Glutamatergic neuron (in vitro differentiated cells): ENCODE data around the gene C3orf33. TPM values are rescaled to one million over a fixed set of nuclear protein-coding genes. Genes with fewer than 3 reads are reported as not detected.

Experiments used
- DNase-seq: peaks from one replicate; pipeline ENCODE4 v3.0.0; 2022
- H3K27ac Mint-ChIP-seq: one replicate; pipeline ENCODE4 v1.8.0; 2020; ENCODE audit warnings: mild to moderate bottlenecking, mixed read lengths, inconsistent platforms; ENCODE audit not compliant: unreplicated experiment
- H3K27me3 Mint-ChIP-seq: one replicate; pipeline ENCODE4 v1.8.0; 2020; ENCODE audit warnings: mild to moderate bottlenecking, moderate library complexity, mixed read lengths, inconsistent platforms; ENCODE audit not compliant: unreplicated experiment
- H3K36me3 Mint-ChIP-seq: one replicate; pipeline ENCODE4 v1.8.0; 2020; ENCODE audit warnings: mild to moderate bottlenecking, mixed read lengths, inconsistent platforms; ENCODE audit not compliant: unreplicated experiment
- H3K4me1 Mint-ChIP-seq: one replicate; pipeline ENCODE4 v1.8.0; 2020; ENCODE audit warnings: mild to moderate bottlenecking, low read depth, mixed read lengths, inconsistent platforms; ENCODE audit not compliant: unreplicated experiment
- H3K4me3 Mint-ChIP-seq: one replicate; pipeline ENCODE4 v1.8.0; 2020; ENCODE audit warnings: mild to moderate bottlenecking, mixed read lengths, inconsistent platforms; ENCODE audit not compliant: unreplicated experiment
- H3K9me3 Mint-ChIP-seq: one replicate; pipeline ENCODE4 v1.8.0; 2020; ENCODE audit warnings: mild to moderate bottlenecking, moderate library complexity, mixed read lengths, inconsistent platforms; ENCODE audit not compliant: unreplicated experiment
- CTCF ChIP-seq: fragments of 200-600 bp; sonication (generic); IDR thresholded peaks from one replicate; pipeline ENCODE4 v1.5.0; 2021; ENCODE audit not compliant: partially characterized antibody, unreplicated experiment
- total RNA-seq: library from RNA; stranded (reverse); fragmentation: NEBNext Ultra II Directional; extraction: Animal tissue kit (Norgen Biotek cat#: 25700); gene quantifications from one replicate; pipeline ENCODE4 v1.2.1, GENCODE V29; 2021; ENCODE audit not compliant: unreplicated experiment

C3orf33 gene
- total RNA-seq, 1 donor from 2014 or later = 1.8 TPM

GRCh38 chr3:155742349-155742965 is 63.6 kb downstream of the C3orf33 start:
- no peak overlapping the region for H3K27ac Mint-ChIP-seq
- H3K4me3 Mint-ChIP-seq = peak overlapping the region; percentile 12
- no peaks in the 10 kb centered on the region for H3K27me3 Mint-ChIP-seq
- TF ChIP-seq CTCF = no peak
- no peak for DNase-seq
- no peaks in the 10 kb centered on the region for H3K9me3 Mint-ChIP-seq
- no peaks in the 10 kb centered on the region for H3K36me3 Mint-ChIP-seq
- H3K4me1 Mint-ChIP-seq = peaks cover 6% of the 10 kb centered on the region

GRCh38 chr3:155741603-155742002 is 64.5 kb downstream of the C3orf33 start:
- TF ChIP-seq CTCF = no peak
- H3K27ac Mint-ChIP-seq = no peak overlapping the region
- H3K4me1 Mint-ChIP-seq = peaks cover 6% of the 10 kb centered on the region
- H3K27me3 Mint-ChIP-seq = no peaks in the 10 kb centered on the region
- H3K36me3 Mint-ChIP-seq = no peaks in the 10 kb centered on the region
- no peaks in the 10 kb centered on the region for H3K9me3 Mint-ChIP-seq
- no peak for DNase-seq
- no peak overlapping the region for H3K4me3 Mint-ChIP-seq

GRCh38 chr3:155741101-155741500 is 65.0 kb downstream of the C3orf33 start:
- no peaks in the 10 kb centered on the region for H3K9me3 Mint-ChIP-seq
- H3K4me3 Mint-ChIP-seq = no peak overlapping the region
- no peaks in the 10 kb centered on the region for H3K36me3 Mint-ChIP-seq
- H3K27ac Mint-ChIP-seq = no peak overlapping the region
- no peak for DNase-seq
- H3K27me3 Mint-ChIP-seq = no peaks in the 10 kb centered on the region
- H3K4me1 Mint-ChIP-seq = peaks cover 5% of the 10 kb centered on the region
- no peak for TF ChIP-seq CTCF

DNA sequence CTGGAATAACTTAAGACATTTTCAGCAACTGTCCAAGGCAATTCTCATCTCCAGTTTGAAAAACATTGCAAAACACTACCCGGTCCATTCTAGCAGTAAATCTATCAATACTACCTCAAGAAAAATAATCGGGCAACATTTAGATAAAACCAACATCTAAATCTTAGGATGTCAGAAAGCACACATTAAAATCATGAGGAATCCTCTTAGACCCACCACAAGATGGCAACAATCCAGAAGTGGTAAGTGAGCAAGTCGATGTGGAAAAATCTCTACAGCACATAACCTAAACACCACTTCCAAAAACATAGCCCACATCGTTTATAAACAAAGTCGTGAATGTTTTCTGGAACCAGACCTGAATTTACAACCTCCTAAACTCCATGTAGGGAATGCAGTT is 66.9 kb downstream of the C3orf33 start:
- Mint-ChIP-seq H3K27me3 (no peaks in the 10 kb centered on the region), H3K4me1 (peaks cover 3% of the 10 kb centered on the region), H3K36me3 (no peaks in the 10 kb centered on the region), H3K27ac (no peak overlapping the region), H3K4me3 (no peak overlapping the region), H3K9me3 (no peaks in the 10 kb centered on the region)
- TF ChIP-seq CTCF = no peak
- no peak for DNase-seq

GRCh38 chr3:155738580-155739076 is 67.5 kb downstream of the C3orf33 start:
- H3K4me1 Mint-ChIP-seq = peaks cover 3% of the 10 kb centered on the region
- no peaks in the 10 kb centered on the region for H3K9me3 Mint-ChIP-seq
- no peak overlapping the region for H3K4me3 Mint-ChIP-seq
- TF ChIP-seq CTCF = no peak
- H3K36me3 Mint-ChIP-seq = no peaks in the 10 kb centered on the region
- no peaks in the 10 kb centered on the region for H3K27me3 Mint-ChIP-seq
- no peak for DNase-seq
- H3K27ac Mint-ChIP-seq = no peak overlapping the region
